ENCODE measurements around the gene RNFT1.
A peak's percentile ranks its signal among the peaks of the same experiment; 100 is the strongest.
"Not testable (repeated sequence)": the region's sequence is repeated elsewhere in the genome, so short reads cannot be mapped to it uniquely, and the experiment has no call there.

RNFT1 gene, protein sequence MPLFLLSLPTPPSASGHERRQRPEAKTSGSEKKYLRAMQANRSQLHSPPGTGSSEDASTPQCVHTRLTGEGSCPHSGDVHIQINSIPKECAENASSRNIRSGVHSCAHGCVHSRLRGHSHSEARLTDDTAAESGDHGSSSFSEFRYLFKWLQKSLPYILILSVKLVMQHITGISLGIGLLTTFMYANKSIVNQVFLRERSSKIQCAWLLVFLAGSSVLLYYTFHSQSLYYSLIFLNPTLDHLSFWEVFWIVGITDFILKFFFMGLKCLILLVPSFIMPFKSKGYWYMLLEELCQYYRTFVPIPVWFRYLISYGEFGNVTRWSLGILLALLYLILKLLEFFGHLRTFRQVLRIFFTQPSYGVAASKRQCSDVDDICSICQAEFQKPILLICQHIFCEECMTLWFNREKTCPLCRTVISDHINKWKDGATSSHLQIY

DNA sequence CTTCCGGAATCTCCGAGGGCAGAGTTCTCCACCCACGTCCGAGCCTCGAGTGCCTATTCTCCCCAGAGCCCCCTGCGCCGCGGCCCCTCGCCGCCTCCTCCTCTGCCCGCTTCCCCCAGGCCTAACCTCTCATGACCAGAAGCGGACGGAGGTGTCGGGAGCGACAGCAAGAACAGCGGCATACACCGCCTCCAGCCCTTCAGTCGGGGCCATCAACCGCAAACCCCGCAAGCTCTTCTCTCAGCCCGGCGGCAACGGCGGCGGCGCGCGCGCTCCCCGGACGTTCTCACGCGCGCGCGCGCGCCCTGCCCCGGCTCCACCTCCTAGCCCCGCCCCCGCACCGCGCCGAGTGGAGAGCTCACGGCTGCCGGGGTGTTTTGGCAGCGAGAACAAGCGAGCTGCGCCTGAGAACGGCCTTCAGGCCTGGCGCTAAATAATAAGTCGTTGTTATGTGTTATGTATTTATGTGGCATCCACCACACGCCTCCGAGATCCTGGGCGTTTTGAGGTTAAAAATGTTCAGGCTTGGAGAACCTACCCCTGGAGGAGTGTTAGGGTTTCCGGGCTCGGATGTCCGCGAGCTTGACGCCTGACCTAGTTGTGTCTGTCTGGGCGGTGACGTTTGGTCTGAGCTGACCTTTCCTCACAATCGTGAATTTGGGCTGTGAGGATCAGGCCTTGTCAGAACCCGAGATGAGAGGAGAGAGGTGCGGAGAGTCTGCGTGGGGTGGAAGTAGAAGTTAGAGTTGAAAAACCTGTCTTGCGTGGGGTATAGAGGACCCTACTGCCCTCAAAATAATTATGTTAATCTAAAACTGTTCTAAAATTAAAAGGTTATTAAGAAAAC lies at the start of gene RNFT1:
TSS of gene RNFT1 (minus strand) at position 259 of the 847 bp plus-strand sequence. CDS start at position 182, 77 bp downstream.
- peak; percentile 32 for DNase-seq (ENCODE audit: extremely low read depth, low read depth)
- TF ChIP-seq, protein P1, sequence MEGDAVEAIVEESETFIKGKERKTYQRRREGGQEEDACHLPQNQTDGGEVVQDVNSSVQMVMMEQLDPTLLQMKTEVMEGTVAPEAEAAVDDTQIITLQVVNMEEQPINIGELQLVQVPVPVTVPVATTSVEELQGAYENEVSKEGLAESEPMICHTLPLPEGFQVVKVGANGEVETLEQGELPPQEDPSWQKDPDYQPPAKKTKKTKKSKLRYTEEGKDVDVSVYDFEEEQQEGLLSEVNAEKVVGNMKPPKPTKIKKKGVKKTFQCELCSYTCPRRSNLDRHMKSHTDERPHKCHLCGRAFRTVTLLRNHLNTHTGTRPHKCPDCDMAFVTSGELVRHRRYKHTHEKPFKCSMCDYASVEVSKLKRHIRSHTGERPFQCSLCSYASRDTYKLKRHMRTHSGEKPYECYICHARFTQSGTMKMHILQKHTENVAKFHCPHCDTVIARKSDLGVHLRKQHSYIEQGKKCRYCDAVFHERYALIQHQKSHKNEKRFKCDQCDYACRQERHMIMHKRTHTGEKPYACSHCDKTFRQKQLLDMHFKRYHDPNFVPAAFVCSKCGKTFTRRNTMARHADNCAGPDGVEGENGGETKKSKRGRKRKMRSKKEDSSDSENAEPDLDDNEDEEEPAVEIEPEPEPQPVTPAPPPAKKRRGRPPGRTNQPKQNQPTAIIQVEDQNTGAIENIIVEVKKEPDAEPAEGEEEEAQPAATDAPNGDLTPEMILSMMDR (IDR thresholded peaks at IDR 0.05; ENCODE audit: low read depth, low read length), result no peak

DNA sequence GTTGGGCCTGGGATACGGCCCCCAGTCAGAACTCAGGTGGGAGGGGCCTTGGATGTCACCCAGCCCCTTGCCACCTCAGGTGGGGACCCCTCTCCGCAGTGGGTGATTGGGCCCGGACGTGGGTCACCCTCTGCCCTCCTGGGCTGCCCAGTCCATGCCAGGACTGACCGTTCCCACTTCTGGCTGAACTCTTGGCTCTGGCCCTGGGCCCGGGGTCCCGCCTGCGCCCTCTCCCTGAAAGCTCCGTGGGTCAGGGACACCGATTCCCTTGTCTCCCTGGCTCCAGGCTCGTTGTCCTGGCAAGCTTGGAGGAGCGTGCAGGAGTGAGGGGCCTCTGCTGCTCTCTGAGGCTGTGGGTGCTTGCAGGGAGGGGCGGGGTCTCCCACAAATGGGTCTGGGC lies 44.8 kb upstream of the RNFT1 start:
- DNase-seq (ENCODE audit: extremely low read depth, low read depth), result not testable (repeated sequence)

DNA sequence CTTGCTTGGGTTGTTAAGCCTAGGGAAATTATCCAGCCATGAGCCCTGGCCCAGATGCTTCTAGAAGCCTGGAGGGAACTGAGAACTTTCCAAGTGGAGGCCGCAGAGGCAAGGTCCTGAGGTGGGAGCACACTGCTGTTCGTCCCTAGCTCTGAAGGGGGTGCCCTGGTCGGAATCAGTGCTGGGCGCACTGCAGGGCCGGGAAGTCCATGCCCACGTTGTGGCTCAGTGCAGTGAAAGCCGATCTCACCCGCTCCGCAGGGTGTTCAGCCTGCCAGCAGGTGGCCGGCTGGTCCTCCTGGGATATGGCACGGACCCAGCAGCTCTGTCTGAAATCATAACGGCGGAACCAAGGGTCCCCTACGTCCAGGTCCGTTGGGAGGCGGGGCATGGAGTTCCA lies 43.8 kb upstream of the RNFT1 start:
- DNase-seq (ENCODE audit: extremely low read depth, low read depth), result not testable (repeated sequence)

DNA sequence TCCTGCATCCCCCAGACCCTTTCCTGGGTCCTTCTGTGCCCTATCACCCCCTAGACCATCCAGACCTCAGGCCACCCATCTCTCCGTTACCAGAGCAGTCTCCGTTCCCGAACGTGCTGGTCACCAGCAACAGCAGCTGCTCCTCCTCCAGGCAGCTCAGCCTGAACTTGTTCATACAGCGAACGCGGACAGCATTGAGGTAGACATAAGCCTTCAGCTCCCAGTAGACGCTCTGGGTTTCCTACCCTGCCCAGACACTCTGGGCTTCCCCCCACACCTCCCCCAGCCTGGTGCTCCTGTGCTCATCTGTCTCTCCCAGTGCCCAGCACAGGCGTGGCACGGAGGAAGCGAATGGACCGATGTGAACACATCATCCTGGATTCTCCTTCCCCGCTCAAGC lies 41.6 kb upstream of the RNFT1 start:
- TF ChIP-seq, protein P1 (IDR thresholded peaks at IDR 0.05; ENCODE audit: low read depth, low read length), result no peak
- no peak for DNase-seq (ENCODE audit: extremely low read depth, low read depth)

DNA sequence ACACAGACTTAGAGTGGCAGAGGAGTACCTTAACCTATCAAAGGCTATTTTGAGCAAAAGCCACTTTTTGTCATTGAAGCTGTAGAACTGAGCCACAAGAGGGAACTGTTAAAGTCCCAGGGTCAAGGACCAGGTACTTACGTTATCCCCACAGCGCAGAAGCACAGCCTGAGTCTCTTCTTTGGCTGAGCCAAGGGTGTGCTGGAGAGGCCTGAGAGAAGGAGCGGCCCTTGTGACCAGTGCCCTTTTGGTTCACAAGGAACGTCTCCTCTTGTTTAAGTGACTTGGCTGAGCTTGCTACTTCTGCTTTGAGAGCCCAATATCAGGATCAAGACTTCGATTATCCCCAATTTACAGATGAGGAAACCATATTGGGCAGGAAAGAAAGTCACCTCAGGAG lies 40.0 kb upstream of the RNFT1 start:
- DNase-seq (ENCODE audit: extremely low read depth, low read depth), result not testable (repeated sequence)

DNA sequence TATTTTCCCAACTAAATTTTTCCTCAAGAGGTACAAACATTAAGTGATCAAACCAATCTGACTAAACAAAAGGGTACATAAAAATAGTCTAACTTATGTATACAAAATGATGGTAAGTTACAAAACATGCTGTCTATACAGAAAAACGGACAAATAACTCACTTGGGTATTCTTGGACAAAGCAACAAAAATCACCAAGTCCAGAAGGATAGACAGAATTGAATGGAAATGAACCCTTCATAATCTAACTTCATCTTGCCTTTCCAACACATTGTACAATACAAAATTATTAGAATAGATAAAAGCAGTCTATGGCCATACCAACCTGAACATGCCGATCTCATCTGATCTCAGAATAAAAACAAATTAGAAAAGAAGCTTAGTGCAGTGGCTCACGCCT lies 37.9 kb upstream of the RNFT1 start:
- DNase-seq (ENCODE audit: extremely low read depth, low read depth), result not testable (repeated sequence)

DNA sequence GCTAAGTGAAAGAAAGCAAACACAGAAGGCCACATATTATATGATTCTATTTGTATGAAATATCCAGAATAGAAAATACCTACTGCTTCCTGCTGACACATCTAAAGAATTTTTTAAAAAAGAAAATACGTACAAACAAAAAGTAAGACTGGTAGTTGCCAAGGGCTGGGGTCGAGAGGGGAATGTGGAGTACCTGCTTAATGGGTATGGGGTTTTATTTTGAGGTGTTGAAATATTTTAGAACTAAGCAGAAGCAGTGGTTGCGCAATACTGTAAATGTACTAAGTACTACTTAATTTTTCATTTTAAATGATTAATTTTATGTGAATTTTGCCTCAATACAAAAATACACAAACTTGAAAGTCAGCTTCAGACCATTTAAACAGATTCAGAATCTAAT lies 32.1 kb upstream of the RNFT1 start:
- not testable (repeated sequence) for DNase-seq (ENCODE audit: extremely low read depth, low read depth)

DNA sequence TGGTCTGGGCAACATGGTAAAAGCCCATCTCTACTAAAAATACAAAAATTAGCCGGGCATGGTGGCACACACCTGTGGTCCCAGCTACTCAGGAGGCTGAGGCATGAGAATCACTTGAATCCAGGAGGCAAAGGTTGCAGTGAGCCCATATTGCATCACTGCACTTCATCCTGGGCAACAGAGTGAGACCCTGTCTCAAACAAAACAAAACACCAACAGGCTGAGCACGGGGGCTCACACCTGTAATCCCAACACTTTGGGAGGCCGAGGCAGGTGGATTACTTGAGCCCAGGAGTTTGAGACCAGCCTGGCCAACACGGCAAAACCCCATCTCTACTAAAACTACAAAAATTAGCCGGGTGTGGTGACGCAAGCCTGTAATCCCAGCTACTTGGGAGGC lies 10.6 kb upstream of the RNFT1 start:
- not testable (repeated sequence) for DNase-seq (ENCODE audit: extremely low read depth, low read depth)

DNA sequence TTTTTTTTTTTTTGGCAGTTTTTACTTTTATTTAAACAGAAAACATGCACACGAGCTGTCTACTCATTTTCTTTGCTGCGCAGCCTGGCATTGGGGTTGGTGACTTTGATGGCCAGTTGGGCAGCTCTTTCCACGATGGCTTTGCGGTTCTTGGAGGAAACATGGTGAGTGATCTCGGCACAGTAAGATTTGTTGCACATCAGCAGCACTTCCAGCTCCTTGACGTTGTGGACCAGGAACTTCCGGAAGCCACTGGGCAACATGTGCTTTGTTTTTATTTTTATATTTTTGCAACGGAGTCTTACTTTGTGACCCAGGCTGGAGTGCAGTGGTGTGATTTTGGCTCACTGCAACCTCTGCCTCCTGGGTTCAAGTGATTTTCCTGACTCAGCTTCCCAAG lies 8.9 kb upstream of the RNFT1 start:
- DNase-seq (ENCODE audit: extremely low read depth, low read depth), result not testable (repeated sequence)

DNA sequence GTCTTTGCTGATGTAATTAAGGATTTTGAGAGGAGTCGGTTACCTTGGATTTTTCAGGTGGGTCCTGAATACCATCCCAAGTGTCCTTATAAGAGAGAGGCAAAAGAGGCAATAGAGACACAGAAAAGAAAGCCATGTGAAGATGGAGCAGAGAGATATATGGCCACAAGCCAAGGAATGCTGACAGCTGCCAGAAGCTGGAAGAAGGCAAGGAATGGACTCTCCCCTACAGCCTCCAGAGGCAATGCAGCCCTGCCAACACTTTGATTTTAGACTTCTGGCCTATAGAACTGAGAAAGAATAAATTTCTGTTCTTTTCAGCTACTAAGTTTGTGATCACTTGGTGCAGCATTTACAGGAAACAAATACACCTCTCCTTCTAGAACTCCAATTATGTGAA lies 8.2 kb upstream of the RNFT1 start:
- TF ChIP-seq, protein P1 (IDR thresholded peaks at IDR 0.05; ENCODE audit: low read depth, low read length), result no peak
- no peak for DNase-seq (ENCODE audit: extremely low read depth, low read depth)

DNA sequence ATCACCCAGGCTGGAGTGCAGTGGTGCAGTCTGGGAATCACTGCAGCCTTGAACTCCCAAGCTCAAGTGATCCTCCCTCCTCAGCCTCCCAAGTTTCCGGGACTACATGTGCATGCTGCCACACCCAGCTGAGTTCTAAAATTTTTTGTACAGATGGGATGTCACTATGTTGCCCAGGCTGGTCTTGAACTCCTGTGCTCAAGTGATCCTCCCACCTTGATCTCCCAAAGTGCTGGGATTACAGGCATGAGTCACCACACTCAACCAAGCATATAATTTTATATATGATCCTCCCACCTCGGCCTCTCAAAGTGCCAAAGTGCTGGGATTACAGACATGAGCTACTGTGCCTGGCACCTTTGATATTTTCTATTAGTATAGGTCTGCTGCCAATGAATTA lies 7.2 kb upstream of the RNFT1 start:
- not testable (repeated sequence) for DNase-seq (ENCODE audit: extremely low read depth, low read depth)

All from AG09319 (cell line).